CD14-positive monocyte (primary cell): ENCODE data around the gene ADRM1. TPM values are rescaled to one million over a fixed set of nuclear protein-coding genes. Genes with fewer than 3 reads are reported as not detected.

Experiments
- DNase-seq, 3 donors: peaks; one replicate each; pipeline ENCODE4 v3.0.0-alpha.2; 2011 to 2022
- H2AFZ ChIP-seq: 2 replicates; pipeline ENCODE4 v1.6.0; 2012; ENCODE audit warnings: mild to moderate bottlenecking, low read depth, low read length, inconsistent platforms; ENCODE audit not compliant: insufficient read depth, poor library complexity, severe bottlenecking
- H3K27ac ChIP-seq, 2 donors: 1 replicate in 1 of 2; 2 replicates in 1 of 2; pipeline ENCODE4 v1.5.1; 2012 to 2013; ENCODE audit warnings: low read length in 2 of 2, control low read depth in 1 of 2, inconsistent platforms in 1 of 2, low read depth in 1 of 2, mild to moderate bottlenecking in 1 of 2
- H3K27me3 ChIP-seq, 2 donors: one replicate each; pipeline versions ENCODE4 v1.6.0 to v1.6.1; 2011 to 2013; ENCODE audit warnings: low read length in 2 of 2; ENCODE audit not compliant: control insufficient read depth in 2 of 2, insufficient read depth in 2 of 2
- H3K36me3 ChIP-seq, 2 donors: replicated peaks in 1 of 2; 1 replicate in 1 of 2; 2 replicates in 1 of 2; pipeline versions ENCODE4 v1.5.1 to v1.6.1; 2012 to 2013; ENCODE audit warnings: low read length in 2 of 2, control low read depth in 1 of 2, inconsistent platforms in 1 of 2, mild to moderate bottlenecking in 1 of 2; ENCODE audit not compliant: insufficient read depth in 2 of 2, control insufficient read depth in 1 of 2
- H3K4me1 ChIP-seq, 2 donors: 1 replicate in 1 of 2; 2 replicates in 1 of 2; pipeline versions ENCODE4 v1.5.1 to v1.6.1; 2012 to 2013; ENCODE audit warnings: low read length in 2 of 2, control low read depth in 1 of 2, inconsistent platforms in 1 of 2, mild to moderate bottlenecking in 1 of 2, moderate library complexity in 1 of 2; ENCODE audit not compliant: insufficient read depth in 2 of 2, control insufficient read depth in 1 of 2
- H3K4me2 ChIP-seq: replicated peaks from 2 replicates; pipeline ENCODE3; 2012; ENCODE audit warnings: low read length, moderate library complexity, mild to moderate bottlenecking; ENCODE audit not compliant: poor library complexity, severe bottlenecking; ENCODE audit errors: extremely low read depth
- H3K4me3 ChIP-seq, 3 experiments: fragments of 200-600 bp in 1 of 3; sonication (generic) in 1 of 3; replicated peaks in 1 of 3; 1 replicate in 2 of 3; 2 replicates in 1 of 3; pipeline ENCODE4 v1.5.1; 2011 to 2013; ENCODE audit warnings: low read length in 3 of 3, mild to moderate bottlenecking in 3 of 3, control low read depth in 2 of 3, low read depth in 2 of 3, inconsistent platforms in 1 of 3, moderate library complexity in 1 of 3
- H3K79me2 ChIP-seq: 2 replicates; pipeline ENCODE4 v1.6.0; 2012; ENCODE audit warnings: mild to moderate bottlenecking, control low read depth, inconsistent platforms, low read length, moderate library complexity; ENCODE audit not compliant: insufficient read depth
- H3K9ac ChIP-seq: 2 replicates; pipeline ENCODE4 v1.6.0; 2017; ENCODE audit warnings: low read length, mild to moderate bottlenecking; ENCODE audit not compliant: insufficient read depth, poor library complexity, severe bottlenecking
- H3K9me3 ChIP-seq, 2 donors: replicated peaks in 1 of 2; 1 replicate in 1 of 2; 2 replicates in 1 of 2; pipeline versions ENCODE4 v1.5.1 to v1.6.1; 2012 to 2013; ENCODE audit warnings: low read length in 2 of 2, control low read depth in 1 of 2; ENCODE audit not compliant: control insufficient read depth in 1 of 2, insufficient read depth in 1 of 2
- H4K20me1 ChIP-seq: 2 replicates; pipeline ENCODE4 v1.6.0; 2012; ENCODE audit warnings: mild to moderate bottlenecking, low read length, control low read depth, moderate library complexity; ENCODE audit not compliant: insufficient read depth
- H3K27ac Mint-ChIP-seq, 7 donors: one replicate each; pipeline ENCODE4 v1.8.0; 2020; ENCODE audit warnings: mild to moderate bottlenecking in 7 of 7, mixed read lengths in 7 of 7, moderate library complexity in 6 of 7, inconsistent platforms in 2 of 7
- H3K27me3 Mint-ChIP-seq, 3 donors: one replicate each; pipeline ENCODE4 v1.8.0; 2021 to 2022; ENCODE audit warnings: low read depth in 3 of 3, mild to moderate bottlenecking in 3 of 3, mixed read lengths in 3 of 3, moderate library complexity in 3 of 3, inconsistent platforms in 1 of 3
- H3K36me3 Mint-ChIP-seq, 2 donors: one replicate each; pipeline ENCODE4 v1.8.0; 2020; ENCODE audit warnings: mixed read lengths in 2 of 2, inconsistent platforms in 1 of 2, mild to moderate bottlenecking in 1 of 2
- H3K4me1 Mint-ChIP-seq: one replicate; pipeline ENCODE4 v1.8.0; 2020; ENCODE audit warnings: mild to moderate bottlenecking, mixed read lengths
- H3K4me3 Mint-ChIP-seq, 2 donors: one replicate each; pipeline ENCODE4 v1.8.0; 2020; ENCODE audit warnings: mild to moderate bottlenecking in 2 of 2, mixed read lengths in 2 of 2, moderate library complexity in 1 of 2
- H3K9me3 Mint-ChIP-seq, 7 donors: one replicate each; pipeline ENCODE4 v1.8.0; 2020 to 2022; ENCODE audit warnings: mixed read lengths in 7 of 7, mild to moderate bottlenecking in 6 of 7, moderate library complexity in 6 of 7, inconsistent platforms in 2 of 7
- CTCF ChIP-seq: fragments of 200-600 bp; IDR thresholded peaks from one replicate; pipeline ENCODE4 v1.8.0; 2022; ENCODE audit warnings: antibody characterized with exemption, mild to moderate bottlenecking
- WGBS: methylation state at CpG from one replicate; pipeline ENCODE4 v1.1.5; 2013; ENCODE audit warnings: missing lambda C conversion rate; ENCODE audit not compliant: insufficient coverage; 5-methylcytosine and 5-hydroxymethylcytosine counted together
- intact Hi-C, 2 donors: fragments of 100-400 bp; cut with micrococcal nuclease; formaldehyde crosslinking; loops; one replicate each; pipeline versions ENCODE4 v1.15.0 to v1.15.1; 2023
- polyA plus RNA-seq, 3 donors: library from polyadenylated mRNA; depleted of rRNA in 1 of 3; unstranded in 2 of 3; stranded (reverse) in 1 of 3; fragments of 300-500 nt in 2 of 3; fragments of >200 nt in 1 of 3; fragmentation: Illumina TruSeq in 2 of 3; gene quantifications; 1 replicate in 2 of 3; 2 replicates in 1 of 3; pipeline ENCODE4 v1.2.3, GENCODE V29; 2012 to 2021

Gene ADRM1
- polyA plus RNA-seq, 3 donors: 63.3 to 81.5 (median 72.5) TPM

- Histone ChIP-seq H3K9ac (no peak overlapping the region), H2AFZ (no peak overlapping the region), H4K20me1 (no peaks in the 10 kb centered on the region), H3K4me1 (no peaks in the 10 kb centered on the region), H3K4me3 (no peak overlapping the region), H3K4me2 (no peak overlapping the region), H3K27ac (no peak overlapping the region), H3K36me3 (no peaks in the 10 kb centered on the region), H3K79me2 (no peaks in the 10 kb centered on the region), H3K27me3 (peaks cover 0 to 11% of the 10 kb centered on the region in 2 donors), H3K9me3 (no peaks in the 10 kb centered on the region)
- Mint-ChIP-seq H3K36me3 (no peaks in the 10 kb centered on the region), H3K4me1 (no peaks in the 10 kb centered on the region), H3K27me3 (peaks cover 2 to 26% (median 14%) of the 10 kb centered on the region in 3 donors), H3K4me3 (no peak overlapping the region), H3K27ac (no peak overlapping the region), H3K9me3 (no peaks in the 10 kb centered on the region)
- TF ChIP-seq CTCF: no peak
- DNase-seq: no peak
- WGBS: 81% methylated on average over 24 of the region's 29 CpGs
- intact Hi-C loops: no loop called here
Measured at GRCh38 chr20:62355878-62356588, 53.2 kb downstream of the ADRM1 start.

- Mint-ChIP-seq H3K27ac (no peak overlapping the region), H3K36me3 (no peaks in the 10 kb centered on the region), H3K9me3 (no peaks in the 10 kb centered on the region), H3K4me3 (no peak overlapping the region), H3K27me3 (peaks cover 2 to 26% (median 14%) of the 10 kb centered on the region in 3 donors), H3K4me1 (no peaks in the 10 kb centered on the region)
- no peak overlapping the region for H3K9ac ChIP-seq
- H3K27ac ChIP-seq: no peak overlapping the region
- no peak for TF ChIP-seq CTCF
- H3K79me2 ChIP-seq: no peaks in the 10 kb centered on the region
- H3K27me3 ChIP-seq: peaks cover 0 to 11% of the 10 kb centered on the region in 2 donors
- no peak overlapping the region for H3K4me3 ChIP-seq
- H3K4me1 ChIP-seq: no peaks in the 10 kb centered on the region
- no peaks in the 10 kb centered on the region for H3K36me3 ChIP-seq
- no peak overlapping the region for H2AFZ ChIP-seq
- intact Hi-C loops: no loop called here
- H3K4me2 ChIP-seq: no peak overlapping the region
- DNase-seq: no peak
- WGBS: 72% methylated on average over 11 of the region's 17 CpGs
- no peaks in the 10 kb centered on the region for H4K20me1 ChIP-seq
- H3K9me3 ChIP-seq: no peaks in the 10 kb centered on the region
Measured at GRCh38 chr20:62356589-62357186, 53.9 kb downstream of the ADRM1 start.
